Activated naive CD8-positive, alpha-beta T cell treated with anti-CD3 and anti-CD28 coated beads for 36 hours (primary cell): ENCODE data around the gene VIT. TPM values are rescaled to one million over a fixed set of nuclear protein-coding genes. Genes with fewer than 3 reads are reported as not detected.

Source experiments
- DNase-seq: peaks from one replicate; pipeline ENCODE4 v3.0.0; 2021
- H3K27ac Mint-ChIP-seq: one replicate; pipeline ENCODE4 v1.8.0; 2022; ENCODE audit warnings: mild to moderate bottlenecking, moderate library complexity, mixed read lengths
- H3K27me3 Mint-ChIP-seq: one replicate; pipeline ENCODE4 v1.8.0; 2022; ENCODE audit warnings: mild to moderate bottlenecking, mixed read lengths
- H3K36me3 Mint-ChIP-seq: one replicate; pipeline ENCODE4 v1.8.0; 2021; ENCODE audit warnings: mild to moderate bottlenecking, mixed read lengths
- H3K4me1 Mint-ChIP-seq: one replicate; pipeline ENCODE4 v1.8.0; 2021; ENCODE audit warnings: mixed read lengths
- H3K4me3 Mint-ChIP-seq: one replicate; pipeline ENCODE4 v1.8.0; 2022; ENCODE audit warnings: mild to moderate bottlenecking, moderate library complexity, mixed read lengths
- H3K9me3 Mint-ChIP-seq: one replicate; pipeline ENCODE4 v1.8.0; 2022; ENCODE audit warnings: mixed read lengths
- total RNA-seq, 2 experiments: library from RNA; stranded (reverse); gene quantifications; one replicate each; pipeline ENCODE4 v1.2.3, GENCODE V29; 2021

Gene VIT
- total RNA-seq, 2 experiments from 2014 or later, result not detected

- no peak overlapping the region for H3K4me3 Mint-ChIP-seq
- no peak for DNase-seq
- no peak overlapping the region for H3K27ac Mint-ChIP-seq
- H3K4me1 Mint-ChIP-seq, result peaks cover 17% of the 10 kb centered on the region
- no peaks in the 10 kb centered on the region for H3K9me3 Mint-ChIP-seq
- no peaks in the 10 kb centered on the region for H3K27me3 Mint-ChIP-seq
- H3K36me3 Mint-ChIP-seq, result peaks cover 28% of the 10 kb centered on the region
Measured at GRCh38 chr2:36855429-36855828, 158.9 kb downstream of the VIT start.

GRCh38 chr2:36857713-36858112 lies 161.2 kb downstream of the VIT start:
- DNase-seq, result no peak

GRCh38 chr2:36858551-36859365 lies 162.3 kb downstream of the VIT start:
- DNase-seq, result no peak
- Mint-ChIP-seq H3K27me3 (no peaks in the 10 kb centered on the region), H3K27ac (peak overlapping the region; percentile 61), H3K36me3 (peaks cover 39% of the 10 kb centered on the region), H3K4me1 (peaks cover 19% of the 10 kb centered on the region), H3K4me3 (no peak overlapping the region), H3K9me3 (peaks cover 5% of the 10 kb centered on the region)

More at GRCh38 chr2:36857713-36858112, 161.2 kb downstream of the VIT start:
- Mint-ChIP-seq H3K36me3 (peaks cover 29% of the 10 kb centered on the region), H3K4me3 (no peak overlapping the region), H3K4me1 (peaks cover 19% of the 10 kb centered on the region), H3K27ac (no peak overlapping the region), H3K9me3 (peaks cover 4% of the 10 kb centered on the region), H3K27me3 (no peaks in the 10 kb centered on the region)

GRCh38 chr2:36859366-36859792 lies 162.9 kb downstream of the VIT start:
- Mint-ChIP-seq H3K27me3 (no peaks in the 10 kb centered on the region), H3K36me3 (peaks cover 43% of the 10 kb centered on the region), H3K4me1 (peaks cover 19% of the 10 kb centered on the region), H3K4me3 (no peak overlapping the region), H3K27ac (peak overlapping the region; percentile 50), H3K9me3 (peaks cover 5% of the 10 kb centered on the region)
- no peak for DNase-seq

GRCh38 chr2:36861896-36862295 lies 165.4 kb downstream of the VIT start:
- Mint-ChIP-seq H3K36me3 (peaks cover 53% of the 10 kb centered on the region), H3K4me3 (no peak overlapping the region)

More at GRCh38 chr2:36861896-36862295, 165.4 kb downstream of the VIT start:
- no peak overlapping the region for H3K27ac Mint-ChIP-seq
- H3K9me3 Mint-ChIP-seq, result peaks cover 5% of the 10 kb centered on the region
- no peaks in the 10 kb centered on the region for H3K27me3 Mint-ChIP-seq
- H3K4me1 Mint-ChIP-seq, result peaks cover 19% of the 10 kb centered on the region
- DNase-seq, result no peak

Other genes with a start within 250 kb of the VIT start
- gene FEZ2, start 98.5 kb upstream of the VIT start, total RNA-seq, result 1 to 10 TPM; 7.8 to 9.8 TPM